K562 (cell line): ENCODE measurements around the gene ARHGAP35. TPM values are rescaled to one million over a fixed set of nuclear protein-coding genes. Genes with fewer than 3 reads are reported as not detected.

Source experiments
- BACH1 ChIP-seq: fragments of 200-800 bp; sonication (Bioruptor generic); IDR thresholded peaks from 2 replicates; pipeline ENCODE4 v1.6.1; 2016; ENCODE audit warnings: missing genetic modification characterization, missing compliant biosample characterization
- BCOR ChIP-seq: fragments of 450-650 bp; IDR thresholded peaks from 2 replicates; pipeline ENCODE4 v1.6.1; 2016
- EP400 ChIP-seq: fragments of 450-650 bp; IDR thresholded peaks from 2 replicates; pipeline ENCODE4 v1.6.1; 2017; ENCODE audit warnings: antibody characterized with exemption, mild to moderate bottlenecking, moderate library complexity
- FOXA3 ChIP-seq, 2 experiments: fragments of 450-650 bp in 1 of 2; sonication (generic) in 1 of 2; formaldehyde crosslinking; IDR thresholded peaks in 1 of 2; conservative IDR thresholded peaks in 1 of 2; 2 replicates each; pipeline versions ENCODE4 v1.4.0 to v1.8.0; 2020 to 2022; ENCODE audit warnings: mild to moderate bottlenecking in 2 of 2, missing genetic modification reagents in 1 of 2
- FOXM1 ChIP-seq, 2 experiments: fragments of 450-650 bp in 1 of 2; sonication (generic) in 1 of 2; formaldehyde crosslinking in 1 of 2; IDR thresholded peaks; 2 replicates each; pipeline versions ENCODE4 v1.6.1 to v1.9.0; 2017 to 2022; ENCODE audit warnings: low read depth in 2 of 2, mild to moderate bottlenecking in 2 of 2, missing genetic modification reagents in 1 of 2, moderate library complexity in 1 of 2
- MAFF ChIP-seq: IDR thresholded peaks from 2 replicates; pipeline ENCODE4 v1.6.1; 2012; ENCODE audit warnings: low read length, improper control_type of control experiment
- NFE2L1 ChIP-seq: fragments of 450-650 bp; IDR thresholded peaks from 2 replicates; pipeline ENCODE4 v1.6.1; 2016; ENCODE audit warnings: missing genetic modification characterization, low read depth, mild to moderate bottlenecking, missing compliant biosample characterization, moderate library complexity, borderline replicate concordance
- NUFIP1 ChIP-seq: fragments of 450-650 bp; IDR thresholded peaks from 2 replicates; pipeline ENCODE4 v1.6.1; 2018; ENCODE audit not compliant: partially characterized antibody
- PKNOX1 ChIP-seq: fragments of 450-650 bp; IDR thresholded peaks from 2 replicates; pipeline ENCODE4 v1.6.1; 2016
- PTBP1 ChIP-seq: fragments of 200-400 bp; formaldehyde crosslinking; IDR thresholded peaks from 2 replicates; pipeline ENCODE4 v1.6.1; 2017; ENCODE audit warnings: low read depth, low read length
- SMARCA4 ChIP-seq: fragments of 450-650 bp; IDR thresholded peaks from 2 replicates; pipeline ENCODE4 v1.6.1; 2016
- ZFP36 ChIP-seq: fragments of 150-350 bp; IDR thresholded peaks from 2 replicates; pipeline ENCODE4 v1.6.1; 2018; ENCODE audit warnings: low read length, low read depth; ENCODE audit not compliant: partially characterized antibody
- ZNF316 ChIP-seq: fragments of 450-650 bp; IDR thresholded peaks from 2 replicates; pipeline ENCODE4 v1.6.1; 2016
- ZNF592 ChIP-seq: fragments of 450-650 bp; IDR thresholded peaks from 2 replicates; pipeline ENCODE4 v1.6.1; 2017; ENCODE audit warnings: antibody characterized with exemption, mild to moderate bottlenecking
- ZNF79 ChIP-seq: fragments of 250-450 bp; sonication (Bioruptor Pico); IDR thresholded peaks from 2 replicates; pipeline ENCODE4 v1.4.0; 2020; ENCODE audit warnings: low read depth, mild to moderate bottlenecking, moderate library complexity
- polyA plus RNA-seq, 8 experiments: library from polyadenylated mRNA; depleted of rRNA in 4 of 8; stranded (reverse) in 5 of 8; unstranded in 3 of 8; fragments of >200 nt; fragmentation: Nextera tagmentation in 2 of 8; fragmentation: Illumina TruSeq in 1 of 8; extraction: Ambion mirVana in 2 of 8; extraction: Trizol in 1 of 8; gene quantifications; 2 replicates each; pipeline versions ENCODE4 v1.2.1 to v1.2.3, GENCODE V29; 2011 to 2014; ENCODE audit warnings: inconsistent platforms in 1 of 8, missing spikeins in 1 of 8
- total RNA-seq, 7 experiments: library from RNA; depleted of rRNA in 6 of 7; stranded (reverse); fragments of >200 nt in 6 of 7; fragmentation: Illumina TruSeq in 2 of 7; extraction: Trizol in 2 of 7; gene quantifications; 2 replicates each; pipeline versions ENCODE4 v1.2.1 to v1.2.3, GENCODE V29; 2011 to 2021; ENCODE audit warnings: low replicate concordance in 1 of 7
- TF ChIP-seq, protein P1 (sequence below), 2 experiments: fragments of 150-350 bp in 1 of 2; IDR thresholded peaks; 2 replicates each; pipeline ENCODE4 v1.6.1; 2012 to 2016; ENCODE audit warnings: low read depth in 2 of 2, low read length in 2 of 2, mild to moderate bottlenecking in 1 of 2, moderate library complexity in 1 of 2
- TF ChIP-seq, protein P2 (sequence below), 2 experiments: fragments of 450-650 bp; conservative IDR thresholded peaks; 2 replicates each; pipeline ENCODE4 v1.6.1; 2017; ENCODE audit warnings: mild to moderate bottlenecking in 2 of 2, moderate library complexity in 2 of 2

ARHGAP35 gene
- total and polyA plus RNA-seq, 9 of the 15 experiments (the other 6 are each of a cell fraction or from before 2014, with no cell fraction given) = 0.27 to 26.4 (median 10.2) TPM

GRCh38 chr19:46866407-46867136, 5.8 kb downstream of the ARHGAP35 start (continued):
- TF ChIP-seq NUFIP1 (peak; percentile 25), FOXM1 (IDR thresholded peaks at IDR 0.05; ENCODE audit: low read depth) (no peak), FOXM1 (CRISPR knock-in tag; IDR thresholded peaks at IDR 0.05; ENCODE audit: low read depth) (no peak), ZNF316 (peak; percentile 84), ZNF79 (CRISPR knock-in tag) (no peak), BACH1 (tag) (peak; percentile 69), EP400 (0 out of 2 replicates have a peak, but pooled peaks have one; percentile 10), SMARCA4 (peak; percentile 66), MAFF (peak; percentile 87), PTBP1 (no peak), BCOR (peak; percentile 62; the same call in 1 of the 2 replicates), ZNF592 (peak; percentile 59; the same call in 1 of the 2 replicates), PKNOX1 (peak; percentile 64), NFE2L1 (tag) (peak; percentile 80), FOXA3 (CRISPR knock-in tag; conservative IDR thresholded peaks at IDR 0.05 in 1 of 2, IDR thresholded peaks at IDR 0.05 in 1 of 2) (peak; percentile 84 to 88), ZFP36 (peak; percentile 5)
- TF ChIP-seq, protein P1, sequence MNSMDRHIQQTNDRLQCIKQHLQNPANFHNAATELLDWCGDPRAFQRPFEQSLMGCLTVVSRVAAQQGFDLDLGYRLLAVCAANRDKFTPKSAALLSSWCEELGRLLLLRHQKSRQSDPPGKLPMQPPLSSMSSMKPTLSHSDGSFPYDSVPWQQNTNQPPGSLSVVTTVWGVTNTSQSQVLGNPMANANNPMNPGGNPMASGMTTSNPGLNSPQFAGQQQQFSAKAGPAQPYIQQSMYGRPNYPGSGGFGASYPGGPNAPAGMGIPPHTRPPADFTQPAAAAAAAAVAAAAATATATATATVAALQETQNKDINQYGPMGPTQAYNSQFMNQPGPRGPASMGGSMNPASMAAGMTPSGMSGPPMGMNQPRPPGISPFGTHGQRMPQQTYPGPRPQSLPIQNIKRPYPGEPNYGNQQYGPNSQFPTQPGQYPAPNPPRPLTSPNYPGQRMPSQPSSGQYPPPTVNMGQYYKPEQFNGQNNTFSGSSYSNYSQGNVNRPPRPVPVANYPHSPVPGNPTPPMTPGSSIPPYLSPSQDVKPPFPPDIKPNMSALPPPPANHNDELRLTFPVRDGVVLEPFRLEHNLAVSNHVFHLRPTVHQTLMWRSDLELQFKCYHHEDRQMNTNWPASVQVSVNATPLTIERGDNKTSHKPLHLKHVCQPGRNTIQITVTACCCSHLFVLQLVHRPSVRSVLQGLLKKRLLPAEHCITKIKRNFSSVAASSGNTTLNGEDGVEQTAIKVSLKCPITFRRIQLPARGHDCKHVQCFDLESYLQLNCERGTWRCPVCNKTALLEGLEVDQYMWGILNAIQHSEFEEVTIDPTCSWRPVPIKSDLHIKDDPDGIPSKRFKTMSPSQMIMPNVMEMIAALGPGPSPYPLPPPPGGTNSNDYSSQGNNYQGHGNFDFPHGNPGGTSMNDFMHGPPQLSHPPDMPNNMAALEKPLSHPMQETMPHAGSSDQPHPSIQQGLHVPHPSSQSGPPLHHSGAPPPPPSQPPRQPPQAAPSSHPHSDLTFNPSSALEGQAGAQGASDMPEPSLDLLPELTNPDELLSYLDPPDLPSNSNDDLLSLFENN (IDR thresholded peaks at IDR 0.05; ENCODE audit: low read depth in 2 of 2, low read length in 2 of 2) = no peak
- TF ChIP-seq, protein P2, sequence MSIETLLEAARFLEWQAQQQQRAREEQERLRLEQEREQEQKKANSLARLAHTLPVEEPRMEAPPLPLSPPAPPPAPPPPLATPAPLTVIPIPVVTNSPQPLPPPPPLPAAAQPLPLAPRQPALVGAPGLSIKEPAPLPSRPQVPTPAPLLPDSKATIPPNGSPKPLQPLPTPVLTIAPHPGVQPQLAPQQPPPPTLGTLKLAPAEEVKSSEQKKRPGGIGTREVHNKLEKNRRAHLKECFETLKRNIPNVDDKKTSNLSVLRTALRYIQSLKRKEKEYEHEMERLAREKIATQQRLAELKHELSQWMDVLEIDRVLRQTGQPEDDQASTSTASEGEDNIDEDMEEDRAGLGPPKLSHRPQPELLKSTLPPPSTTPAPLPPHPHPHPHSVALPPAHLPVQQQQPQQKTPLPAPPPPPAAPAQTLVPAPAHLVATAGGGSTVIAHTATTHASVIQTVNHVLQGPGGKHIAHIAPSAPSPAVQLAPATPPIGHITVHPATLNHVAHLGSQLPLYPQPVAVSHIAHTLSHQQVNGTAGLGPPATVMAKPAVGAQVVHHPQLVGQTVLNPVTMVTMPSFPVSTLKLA (conservative IDR thresholded peaks at IDR 0.05) = 0 out of 4 replicates have a peak, but pooled peaks of 1 of the 2 experiments have one; percentile 8
